ENCODE results near the gene GFRAL.
"Not testable (repeated sequence)": the region's sequence is repeated elsewhere in the genome, so short reads cannot be mapped to it uniquely, and the experiment has no call there.

Gene GFRAL

GRCh38 chr6:55327169-55327568 lies at the start of gene GFRAL:
GFRAL (plus strand) TSS chr6:55327469; CDS start chr6:55327555, 86 bp downstream.
- DNase-seq, result no peak

GRCh38 chr6:55277646-55278045 lies 49.6 kb upstream of the GFRAL start:
- no peak for DNase-seq

- DNase-seq, result no peak
These were observed 46.1 kb upstream of the GFRAL start for GRCh38 chr6:55281215-55281614.

- DNase-seq, result no peak
These were observed 45.2 kb upstream of the GFRAL start for GRCh38 chr6:55282115-55282514.

DNA sequence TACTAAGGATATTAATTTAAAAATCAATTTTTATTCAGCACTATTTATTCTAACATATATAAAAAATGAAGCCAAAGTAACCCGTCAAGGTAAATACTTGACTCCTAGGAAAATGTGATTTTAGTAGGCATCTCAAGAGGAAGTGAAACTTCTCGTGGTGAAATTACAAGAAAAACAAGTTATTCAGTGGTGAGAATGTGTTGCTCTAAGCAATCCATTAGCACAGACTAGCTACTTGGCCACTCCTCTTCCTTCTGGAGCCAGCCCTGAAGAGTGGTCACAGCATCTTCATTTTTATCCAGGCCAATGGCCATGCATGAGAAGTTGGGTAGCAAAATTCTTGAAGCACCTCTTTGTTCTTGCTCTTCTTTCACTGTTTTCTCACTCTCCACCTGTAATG lies 40.4 kb upstream of the GFRAL start:
- DNase-seq, result no peak

GRCh38 chr6:55290736-55291135 lies 36.5 kb upstream of the GFRAL start:
- no peak for DNase-seq

- DNase-seq, result no peak
These were observed 34.2 kb upstream of the GFRAL start for GRCh38 chr6:55293116-55293515.

GRCh38 chr6:55297214-55297613 lies 30.1 kb upstream of the GFRAL start:
- not testable (repeated sequence) for DNase-seq

- DNase-seq, result no peak
These were observed 27.8 kb upstream of the GFRAL start for GRCh38 chr6:55299286-55299985.

DNA sequence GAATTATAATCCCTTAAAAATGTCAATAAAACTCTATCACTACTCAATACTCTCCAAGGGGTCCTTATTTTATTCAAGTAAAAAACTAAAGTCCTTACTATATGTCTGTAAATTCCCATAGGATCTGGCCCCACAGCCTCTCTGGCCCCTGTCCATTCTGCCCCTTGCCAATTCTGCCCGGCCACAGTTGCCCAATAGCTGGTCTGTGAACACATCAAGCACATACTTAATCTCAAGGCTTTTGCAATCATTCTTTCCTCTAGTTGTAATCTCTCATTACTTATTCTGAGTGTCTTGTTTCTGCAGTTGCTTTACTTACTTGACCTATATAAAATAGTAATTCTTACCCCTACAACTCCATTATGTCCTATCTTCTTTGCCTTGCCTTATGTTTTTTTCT lies 22.5 kb upstream of the GFRAL start:
- no peak for DNase-seq

DNA sequence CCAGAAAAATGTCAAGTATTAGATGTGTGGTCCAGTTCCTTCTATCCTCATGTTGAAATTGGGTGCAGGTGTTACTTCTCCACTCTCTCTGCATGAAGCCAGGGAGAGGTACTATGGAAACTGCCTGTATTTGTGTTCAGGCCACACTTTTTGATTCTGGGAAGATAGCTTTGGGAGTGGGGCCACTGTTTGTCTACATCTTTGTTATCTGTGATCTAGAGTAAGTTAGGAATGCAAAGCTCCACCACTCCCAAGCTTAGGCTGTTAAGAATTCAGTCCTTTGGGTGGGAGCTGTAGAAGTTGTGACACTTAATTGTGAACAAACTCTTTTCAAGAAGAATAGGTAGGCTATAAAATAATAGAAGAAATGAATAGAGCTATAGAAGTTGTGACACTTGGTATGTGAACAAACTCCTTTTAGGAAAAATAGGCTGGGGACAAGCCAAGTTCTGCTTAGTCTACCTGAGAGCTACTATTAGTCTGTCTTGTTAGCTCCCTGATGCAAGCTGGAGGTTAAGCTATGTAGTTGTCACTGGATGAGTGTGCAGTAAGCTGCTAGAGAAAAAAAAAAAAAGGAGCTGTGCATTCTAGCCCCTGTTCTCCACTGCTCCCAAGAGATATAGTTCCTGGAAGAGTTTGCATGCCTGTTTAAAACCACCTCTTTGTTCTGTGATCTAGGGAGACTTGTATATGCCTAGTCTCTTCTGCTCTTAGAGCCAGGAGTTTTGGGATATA lies 7.1 kb upstream of the GFRAL start:
- no peak for DNase-seq

DNA sequence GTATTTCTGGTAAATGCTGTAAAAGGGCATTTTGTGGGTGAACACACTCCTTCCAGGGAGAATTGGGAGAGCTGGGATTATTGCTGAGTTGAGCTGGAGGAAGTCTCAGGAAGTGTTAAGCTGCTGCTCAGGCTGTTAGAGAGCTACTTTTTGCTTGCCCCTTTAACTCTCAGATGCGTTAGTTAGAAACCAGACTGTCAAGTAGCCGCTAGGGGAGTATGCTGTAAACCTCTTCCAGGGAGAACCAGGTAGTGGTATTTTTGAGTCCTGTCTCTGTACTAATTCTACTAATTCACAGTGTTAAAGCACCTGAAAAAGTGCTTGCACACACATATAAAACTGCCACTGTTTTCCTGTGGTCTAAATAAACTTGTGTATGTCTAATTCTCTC lies 6.6 kb upstream of the GFRAL start:
- no peak for DNase-seq

- DNase-seq, result no peak
These were observed 49.9 kb downstream of the GFRAL start for GRCh38 chr6:55377150-55377549.

DNA sequence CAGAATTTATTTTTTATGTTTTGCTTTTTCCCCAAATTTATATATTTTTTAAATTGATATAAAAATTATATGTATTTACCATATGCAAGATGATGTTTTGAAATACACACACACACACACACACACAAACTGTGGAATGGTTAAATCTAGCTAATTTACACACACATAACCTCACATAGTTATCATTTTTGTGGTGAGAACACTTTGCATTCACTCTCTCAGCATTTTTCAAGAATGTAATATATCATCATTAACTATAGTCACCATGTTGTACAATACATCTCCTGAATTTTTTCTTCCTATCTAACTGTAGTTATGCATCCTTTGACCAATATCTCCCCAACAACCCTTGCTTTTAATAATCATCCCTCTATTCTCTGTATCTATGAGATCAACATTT lies 52.2 kb downstream of the GFRAL start:
- DNase-seq, result no peak

GRCh38 chr6:55379895-55380294 lies 52.6 kb downstream of the GFRAL start:
- DNase-seq, result no peak

DNA sequence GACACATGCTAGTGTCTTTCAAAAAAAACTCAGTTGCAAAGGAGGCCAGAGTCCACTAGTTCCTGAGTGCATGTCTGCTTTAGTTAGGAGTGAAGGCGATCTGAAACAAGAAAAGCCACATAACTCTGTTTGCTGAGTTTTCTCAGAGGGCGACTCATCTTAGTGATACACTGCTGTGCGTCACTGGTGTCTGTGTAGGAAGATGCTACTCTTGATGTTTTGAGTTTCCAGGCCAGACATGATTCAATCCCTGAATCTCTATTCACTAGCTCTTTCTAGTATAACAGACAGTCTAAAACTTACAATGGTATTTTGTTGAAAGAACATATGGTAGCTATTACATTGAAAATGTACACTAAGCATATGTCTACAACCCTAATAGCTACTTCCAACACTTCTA lies 60.9 kb downstream of the GFRAL start:
- DNase-seq, result no peak

DNA sequence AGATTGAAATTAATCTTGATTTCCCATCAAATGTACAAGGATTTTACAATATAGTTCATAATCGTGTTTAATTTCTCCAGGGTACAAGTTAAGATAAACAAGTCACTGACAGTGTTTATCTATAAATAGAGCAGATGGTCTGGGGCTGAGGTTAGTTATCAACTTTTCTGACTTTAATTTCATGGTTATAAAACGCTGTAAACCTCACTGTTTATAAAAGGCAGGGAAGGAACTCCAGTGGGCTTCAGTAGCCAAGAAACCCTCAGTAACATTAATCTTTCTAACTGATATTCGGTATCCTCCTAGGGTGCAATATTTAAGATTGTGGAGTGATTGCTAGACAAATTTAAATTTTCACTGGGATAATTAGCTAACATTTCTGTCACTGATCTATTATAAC lies 68.6 kb downstream of the GFRAL start:
- DNase-seq, result no peak

DNA sequence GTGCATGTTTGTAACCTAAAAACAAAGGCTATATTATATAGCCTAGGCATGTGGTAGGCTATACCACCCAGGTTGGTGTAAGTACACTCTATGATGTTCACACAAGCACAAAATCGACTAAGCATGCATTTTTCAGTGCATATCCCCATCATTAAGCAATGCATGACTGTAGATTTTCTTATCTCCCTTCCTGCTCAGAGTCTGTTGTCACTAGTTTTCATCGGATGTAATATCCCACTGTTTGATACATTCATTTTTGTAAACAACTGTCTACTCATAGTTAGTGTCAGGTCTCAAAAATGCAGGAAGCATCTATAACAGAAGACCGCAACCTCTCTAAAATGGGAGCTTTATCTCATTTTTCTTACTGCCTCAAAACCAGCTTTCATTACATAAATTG lies 70.7 kb downstream of the GFRAL start:
- no peak for DNase-seq

DNA sequence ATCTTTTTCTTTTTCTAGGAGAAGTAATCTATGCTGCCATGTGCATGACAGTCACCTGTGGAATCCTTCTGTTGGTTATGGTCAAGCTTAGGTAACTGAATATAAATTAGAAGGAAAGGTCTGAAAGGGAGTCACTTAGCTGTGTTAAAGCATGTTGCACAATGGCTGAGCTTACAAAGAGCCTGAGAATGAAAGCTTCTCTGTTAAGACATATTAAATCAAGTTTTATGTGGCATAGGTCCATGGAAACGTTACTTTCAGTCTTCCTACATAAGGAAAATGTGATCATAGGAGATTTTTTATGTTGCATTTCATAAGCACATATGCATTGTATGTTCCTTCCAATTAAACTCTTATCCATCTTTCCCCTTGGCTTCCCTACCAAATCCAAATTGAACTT lies 72.1 kb downstream of the GFRAL start:
- no peak for DNase-seq

DNA sequence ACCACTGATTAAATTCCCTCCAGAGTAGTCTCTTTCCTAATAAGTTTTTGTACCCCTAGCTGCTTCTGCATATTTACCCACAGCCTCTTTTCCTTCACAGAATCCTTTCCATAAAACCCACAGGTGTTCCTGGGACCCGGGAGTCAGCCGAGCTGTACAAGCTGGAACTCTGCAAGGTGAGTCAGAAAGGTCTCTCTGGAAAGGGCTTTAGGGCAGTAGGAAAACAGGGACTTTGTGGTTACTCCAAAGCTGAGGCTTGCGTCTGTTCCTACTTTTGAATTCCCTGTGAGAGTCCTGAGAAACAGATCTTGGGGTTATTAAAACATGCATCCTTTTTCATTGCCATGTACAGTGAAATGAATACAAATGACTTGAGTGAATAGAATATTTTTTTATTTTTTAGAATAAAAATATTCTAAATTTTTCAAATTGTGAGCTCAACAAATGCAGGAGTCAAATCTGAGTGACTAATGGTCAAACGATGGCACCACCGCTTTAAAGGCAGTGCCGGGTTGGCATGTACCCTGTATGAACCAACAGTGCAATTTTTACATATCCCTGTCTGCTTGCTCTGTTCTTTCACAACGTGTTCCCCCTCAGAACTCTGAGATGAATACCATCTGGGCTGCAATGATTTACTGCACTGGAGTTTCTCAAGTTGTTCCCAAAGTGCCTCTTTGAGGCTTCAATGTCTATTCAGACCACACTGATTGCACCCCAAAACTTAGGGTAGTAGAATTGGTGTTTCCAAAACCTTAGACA lies 78.4 kb downstream of the GFRAL start:
- DNase-seq, result no peak

DNA sequence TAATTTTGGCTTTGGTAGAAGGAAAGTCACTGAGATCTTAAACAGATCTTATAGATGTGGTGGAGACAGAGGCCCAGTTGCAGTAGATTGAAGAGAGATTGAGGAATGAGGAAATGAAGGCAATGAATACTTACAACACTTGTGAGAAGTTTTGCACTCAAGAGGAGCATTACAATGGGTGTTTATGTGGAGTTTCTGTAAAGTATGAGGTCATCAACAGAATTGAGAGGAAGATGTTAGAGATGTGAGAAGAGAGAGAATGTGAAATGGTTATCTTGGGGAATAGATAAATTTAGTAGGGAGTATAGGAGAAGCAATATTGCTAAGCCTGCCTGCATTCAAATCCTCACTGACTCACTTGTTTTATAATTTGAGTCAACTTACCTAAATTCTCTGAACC lies 83.4 kb downstream of the GFRAL start:
- no peak for DNase-seq

DNA sequence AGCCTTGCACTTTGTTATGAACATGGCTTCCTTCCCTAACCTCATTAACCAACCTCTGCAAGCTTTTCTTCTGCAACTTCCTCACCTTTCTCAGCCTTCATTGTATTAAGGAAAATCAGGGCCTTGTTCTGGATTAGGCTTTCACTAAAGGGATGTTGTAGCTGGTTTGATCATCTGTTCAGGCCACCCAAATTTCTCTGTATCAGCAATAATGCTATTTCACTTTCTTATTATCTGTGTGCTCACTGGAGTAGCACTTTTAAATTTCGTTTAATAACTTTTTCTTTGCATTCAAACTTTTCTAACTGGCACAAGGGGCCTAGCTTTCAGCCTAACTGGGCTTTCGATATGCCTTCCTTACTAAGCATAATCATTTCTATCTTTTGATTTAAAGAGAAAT lies 96.7 kb downstream of the GFRAL start:
- no peak for DNase-seq

DNA sequence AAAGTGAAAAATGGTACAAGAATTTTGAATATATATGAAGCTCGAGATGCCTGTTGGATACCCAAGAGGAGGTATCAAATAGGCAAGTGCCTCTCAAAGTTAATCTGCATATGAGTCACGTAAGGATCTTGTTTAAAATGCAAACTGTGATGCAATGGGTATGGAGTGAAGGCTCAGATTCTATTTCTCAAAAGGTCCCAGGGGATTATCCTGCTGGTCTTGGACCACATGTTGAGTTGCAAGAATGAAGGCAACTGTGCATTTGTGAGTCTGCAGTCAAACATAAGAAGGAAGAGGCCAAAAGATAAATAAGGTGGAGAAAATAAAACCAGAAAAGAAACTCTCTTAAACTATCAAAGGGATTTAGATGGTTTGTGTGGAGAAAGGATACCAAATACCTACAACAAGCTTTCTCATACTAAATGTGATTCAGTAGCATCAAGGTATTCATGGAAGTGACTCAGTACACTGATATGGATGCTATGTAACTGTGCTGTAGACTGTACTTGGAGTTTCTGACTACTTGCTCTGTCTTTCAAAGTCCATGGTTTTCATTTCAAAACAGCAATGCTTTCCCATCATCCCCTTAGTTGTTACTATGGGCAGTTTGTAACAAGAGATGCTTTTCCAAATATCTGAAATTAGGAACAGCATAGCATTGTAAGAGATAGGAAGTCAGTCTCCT lies 106.3 kb downstream of the GFRAL start:
- DNase-seq, result no peak

All from NCI-H1436 (cell line).